Stimulated activated naive B cell treated with anti-CD40 and anti-IgM and Interleukin-4, amounts not matched to agents 10 μg/mL and 1 μg/mL and 100 μg/mL, for 72 hours (primary cell): ENCODE measurements around the gene SYVN1.
"Not testable (repeated sequence)": the region's sequence is repeated elsewhere in the genome, so short reads cannot be mapped to it uniquely, and the experiment has no call there.

ENCODE experiments used
- ATAC-seq, 2 donors: fragments of 150-1000 bp; cut with Tn5 transposase; replicated peaks; 2 replicates each; pipeline ENCODE4 v1.10.0; 2021; ENCODE audit warnings: moderate library complexity in 1 of 2
- DNase-seq: peaks from one replicate; pipeline ENCODE4 v3.0.0; 2021
- H3K27ac Mint-ChIP-seq: one replicate; pipeline ENCODE4 v1.8.0; 2022; ENCODE audit warnings: mild to moderate bottlenecking, mixed read lengths
- H3K27me3 Mint-ChIP-seq, 2 donors: one replicate each; pipeline ENCODE4 v1.8.0; 2022; ENCODE audit warnings: mixed read lengths in 2 of 2
- H3K36me3 Mint-ChIP-seq, 2 donors: one replicate each; pipeline ENCODE4 v1.8.0; 2022; ENCODE audit warnings: mixed read lengths in 2 of 2, mild to moderate bottlenecking in 1 of 2
- H3K4me1 Mint-ChIP-seq, 2 donors: one replicate each; pipeline ENCODE4 v1.8.0; 2022; ENCODE audit warnings: mixed read lengths in 2 of 2, mild to moderate bottlenecking in 1 of 2
- H3K4me3 Mint-ChIP-seq, 2 donors: one replicate each; pipeline ENCODE4 v1.8.0; 2022; ENCODE audit warnings: mild to moderate bottlenecking in 2 of 2, mixed read lengths in 2 of 2, moderate library complexity in 1 of 2
- H3K9me3 Mint-ChIP-seq, 2 donors: one replicate each; pipeline ENCODE4 v1.8.0; 2022; ENCODE audit warnings: mixed read lengths in 2 of 2, mild to moderate bottlenecking in 1 of 2

SYVN1 gene

GRCh38 chr11:65163684-65164083 is 29.4 kb upstream of the SYVN1 start:
- Mint-ChIP-seq H3K27me3 (no peaks in the 10 kb centered on the region), H3K4me1 (peaks cover 3 to 6% of the 10 kb centered on the region in 2 donors), H3K9me3 (no peaks in the 10 kb centered on the region), H3K36me3 (no peaks in the 10 kb centered on the region), H3K4me3 (no peak overlapping the region), H3K27ac (no peak overlapping the region)
- no peak for ATAC-seq
- DNase-seq = no peak

- DNase-seq = no peak
- no peak overlapping the region for H3K27ac Mint-ChIP-seq
These were observed 26.3 kb upstream of the SYVN1 start for GRCh38 chr11:65160643-65161042.

GRCh38 chr11:65159012-65159411 is 24.7 kb upstream of the SYVN1 start:
- H3K4me3 Mint-ChIP-seq = no peak overlapping the region
- DNase-seq = no peak

More at GRCh38 chr11:65160643-65161042, 26.3 kb upstream of the SYVN1 start:
- no peak for ATAC-seq
- H3K4me1 Mint-ChIP-seq = no peaks in the 10 kb centered on the region
- H3K27me3 Mint-ChIP-seq = no peaks in the 10 kb centered on the region
- no peaks in the 10 kb centered on the region for H3K36me3 Mint-ChIP-seq
- no peaks in the 10 kb centered on the region for H3K9me3 Mint-ChIP-seq
- H3K4me3 Mint-ChIP-seq = no peak overlapping the region

GRCh38 chr11:65157336-65157735 is 23.0 kb upstream of the SYVN1 start:
- Mint-ChIP-seq H3K27me3 (no peaks in the 10 kb centered on the region), H3K4me1 (peaks cover 6 to 7% of the 10 kb centered on the region in 2 donors), H3K27ac (no peak overlapping the region), H3K4me3 (no peak overlapping the region), H3K9me3 (no peaks in the 10 kb centered on the region), H3K36me3 (no peaks in the 10 kb centered on the region)
- ATAC-seq (no peak), DNase-seq (no peak)

More at GRCh38 chr11:65159012-65159411, 24.7 kb upstream of the SYVN1 start:
- peak in 1 of 2 donors; percentile 23 for ATAC-seq
- H3K4me1 Mint-ChIP-seq = no peaks in the 10 kb centered on the region
- no peak overlapping the region for H3K27ac Mint-ChIP-seq
- H3K36me3 Mint-ChIP-seq = no peaks in the 10 kb centered on the region
- H3K27me3 Mint-ChIP-seq = no peaks in the 10 kb centered on the region
- H3K9me3 Mint-ChIP-seq = no peaks in the 10 kb centered on the region

GRCh38 chr11:65156926-65157325 is 22.6 kb upstream of the SYVN1 start:
- Mint-ChIP-seq H3K27ac (no peak overlapping the region), H3K4me3 (no peak overlapping the region), H3K4me1 (peaks cover 9 to 11% of the 10 kb centered on the region in 2 donors), H3K27me3 (no peaks in the 10 kb centered on the region), H3K9me3 (no peaks in the 10 kb centered on the region), H3K36me3 (no peaks in the 10 kb centered on the region)
- no peak for ATAC-seq
- DNase-seq = no peak

- Mint-ChIP-seq H3K9me3 (no peaks in the 10 kb centered on the region), H3K27ac (no peak overlapping the region), H3K27me3 (no peaks in the 10 kb centered on the region), H3K4me1 (peaks cover 14 to 18% of the 10 kb centered on the region in 2 donors), H3K4me3 (no peak overlapping the region), H3K36me3 (no peaks in the 10 kb centered on the region)
- ATAC-seq (no peak), DNase-seq (no peak)
These were observed 21.9 kb upstream of the SYVN1 start for GRCh38 chr11:65156256-65156655.

- no peak overlapping the region for H3K4me3 Mint-ChIP-seq
- H3K27ac Mint-ChIP-seq = peak overlapping the region; percentile 68
These were observed 17.8 kb upstream of the SYVN1 start for GRCh38 chr11:65152122-65152521.

GRCh38 chr11:65151331-65151899 is 17.1 kb upstream of the SYVN1 start:
- Mint-ChIP-seq H3K27me3 (no peaks in the 10 kb centered on the region), H3K36me3 (no peaks in the 10 kb centered on the region), H3K9me3 (no peaks in the 10 kb centered on the region), H3K4me3 (no peak overlapping the region), H3K4me1 (peaks cover 20 to 41% of the 10 kb centered on the region in 2 donors), H3K27ac (peak overlapping the region; percentile 68)
- ATAC-seq (no peak), DNase-seq (no peak)

More at GRCh38 chr11:65152122-65152521, 17.8 kb upstream of the SYVN1 start:
- H3K9me3 Mint-ChIP-seq = no peaks in the 10 kb centered on the region
- H3K27me3 Mint-ChIP-seq = no peaks in the 10 kb centered on the region
- H3K4me1 Mint-ChIP-seq = peaks cover 20 to 35% of the 10 kb centered on the region in 2 donors
- ATAC-seq (peak; percentile 10 to 43), DNase-seq (no peak)
- no peaks in the 10 kb centered on the region for H3K36me3 Mint-ChIP-seq

GRCh38 chr11:65150509-65151299 is 16.4 kb upstream of the SYVN1 start:
- peak overlapping the region; percentile 84 for H3K27ac Mint-ChIP-seq
- H3K27me3 Mint-ChIP-seq = no peaks in the 10 kb centered on the region
- peaks cover 25 to 48% of the 10 kb centered on the region in 2 donors for H3K4me1 Mint-ChIP-seq
- H3K4me3 Mint-ChIP-seq = peak overlapping the region in 1 of 2 donors; percentile 23
- DNase-seq (peak; percentile 46), ATAC-seq (peak; percentile 88 to 92)
- H3K36me3 Mint-ChIP-seq = no peaks in the 10 kb centered on the region
- H3K9me3 Mint-ChIP-seq = no peaks in the 10 kb centered on the region

- H3K27ac Mint-ChIP-seq, H3K27me3 Mint-ChIP-seq, H3K9me3 Mint-ChIP-seq, ATAC-seq, H3K4me3 Mint-ChIP-seq, DNase-seq, H3K36me3 Mint-ChIP-seq: not testable (repeated sequence)
- peaks cover 28 to 49% of the 10 kb centered on the region in 2 donors for H3K4me1 Mint-ChIP-seq
These were observed 15.8 kb upstream of the SYVN1 start for GRCh38 chr11:65150131-65150508.

- no peak overlapping the region for H3K27ac Mint-ChIP-seq
- H3K27me3 Mint-ChIP-seq = no peaks in the 10 kb centered on the region
- ATAC-seq = no peak
These were observed 14.3 kb upstream of the SYVN1 start for GRCh38 chr11:65148657-65149056.

GRCh38 chr11:65147352-65148075 is 13.2 kb upstream of the SYVN1 start:
- Mint-ChIP-seq H3K4me3 (no peak overlapping the region), H3K27me3 (no peaks in the 10 kb centered on the region)

More at GRCh38 chr11:65148657-65149056, 14.3 kb upstream of the SYVN1 start:
- Mint-ChIP-seq H3K4me1 (peaks cover 28 to 49% of the 10 kb centered on the region in 2 donors), H3K9me3 (no peaks in the 10 kb centered on the region), H3K36me3 (no peaks in the 10 kb centered on the region), H3K4me3 (no peak overlapping the region)
- DNase-seq = no peak

GRCh38 chr11:65141896-65142494 is 7.7 kb upstream of the SYVN1 start:
- Mint-ChIP-seq H3K4me3 (no peak overlapping the region), H3K36me3 (peaks cover 3 to 4% of the 10 kb centered on the region in 2 donors), H3K27me3 (no peaks in the 10 kb centered on the region), H3K9me3 (no peaks in the 10 kb centered on the region), H3K27ac (no peak overlapping the region), H3K4me1 (peaks cover 14 to 32% of the 10 kb centered on the region in 2 donors)
- DNase-seq = no peak
- ATAC-seq = no peak

More at GRCh38 chr11:65147352-65148075, 13.2 kb upstream of the SYVN1 start:
- peaks cover 23 to 45% of the 10 kb centered on the region in 2 donors for H3K4me1 Mint-ChIP-seq
- no peaks in the 10 kb centered on the region for H3K9me3 Mint-ChIP-seq
- no peak for ATAC-seq
- no peak for DNase-seq
- no peak overlapping the region for H3K27ac Mint-ChIP-seq
- H3K36me3 Mint-ChIP-seq = no peaks in the 10 kb centered on the region

GRCh38 chr11:65136515-65137096 is 2.3 kb upstream of the SYVN1 start:
- H3K27me3 Mint-ChIP-seq = no peaks in the 10 kb centered on the region
- H3K4me3 Mint-ChIP-seq = no peak overlapping the region
- peaks cover 27 to 52% of the 10 kb centered on the region in 2 donors for H3K4me1 Mint-ChIP-seq
- DNase-seq (no peak), ATAC-seq (no peak)
- peaks cover 27 to 34% of the 10 kb centered on the region in 2 donors for H3K36me3 Mint-ChIP-seq
- H3K9me3 Mint-ChIP-seq = no peaks in the 10 kb centered on the region
- peak overlapping the region; percentile 70 for H3K27ac Mint-ChIP-seq
